ENCODE measurements around the gene TPGS1.
A peak's percentile ranks its signal among the peaks of the same experiment; 100 is the strongest.

The TPGS1 gene

GRCh38 chr19:531009-531752 is 23.9 kb downstream of the TPGS1 start:
- TF ChIP-seq CTCF (IDR thresholded peaks at IDR 0.05; ENCODE audit: low read length): no peak
- TF ChIP-seq EZH2 (IDR thresholded peaks at IDR 0.05; ENCODE audit: borderline replicate concordance, low read length): no peak

GRCh38 chr19:531753-532560 is 24.7 kb downstream of the TPGS1 start, which contains the start of gene CDC34:
TSS of gene CDC34 (plus strand) at chr19:531760. CDS start at chr19:531932, 172 bp downstream.
- Histone ChIP-seq H3K4me3 (ENCODE audit: low read depth, low read length, poor library complexity, severe bottlenecking) (peak within 1 kb of the TSS; percentile 95), H3F3A (ENCODE audit: insufficient read depth, low read length) (no peaks in the 10 kb centered on the region), H3K9ac (ENCODE audit: low read length) (peak within 1 kb of the TSS; percentile 87), H3K27ac (ENCODE audit: low read depth, low read length, poor library complexity, severe bottlenecking) (no peak within 1 kb of the TSS), H4K20me1 (ENCODE audit: insufficient read depth, low read length) (no peaks in the 10 kb centered on the region), H3K4me2 (ENCODE audit: low read length) (peak within 1 kb of the TSS; percentile 85), H3K36me3 (ENCODE audit: insufficient read depth, low read length) (peaks cover 9% of the 10 kb centered on the region), H3K27me3 (ENCODE audit: insufficient read depth, low read length) (no peaks in the 10 kb centered on the region), H3K9me3 (ENCODE audit: low read length) (no peaks in the 10 kb centered on the region), H3K9me2 (ENCODE audit: low read depth, low read length) (no peaks in the 10 kb centered on the region), H2AFZ (ENCODE audit: low read length) (no peak within 1 kb of the TSS), H3K79me2 (ENCODE audit: insufficient read depth, low read length) (no peaks in the 10 kb centered on the region), H3K4me1 (ENCODE audit: insufficient read depth, low read length, severe bottlenecking) (peaks cover 25% of the 10 kb centered on the region)
- TF ChIP-seq EZH2 (IDR thresholded peaks at IDR 0.05; ENCODE audit: borderline replicate concordance, low read length) (no peak), CTCF (IDR thresholded peaks at IDR 0.05; ENCODE audit: low read length) (no peak)

More at GRCh38 chr19:531009-531752, 23.9 kb downstream of the TPGS1 start:
- H3K27ac ChIP-seq (ENCODE audit: low read depth, low read length, poor library complexity, severe bottlenecking): no peak overlapping the region
- no peaks in the 10 kb centered on the region for H3K9me3 ChIP-seq (ENCODE audit: low read length)
- H3K4me2 ChIP-seq (ENCODE audit: low read length): peak overlapping the region; percentile 74
- no peaks in the 10 kb centered on the region for H3K27me3 ChIP-seq (ENCODE audit: insufficient read depth, low read length)
- no peaks in the 10 kb centered on the region for H3K79me2 ChIP-seq (ENCODE audit: insufficient read depth, low read length)
- H3K4me1 ChIP-seq (ENCODE audit: insufficient read depth, low read length, severe bottlenecking): peaks cover 25% of the 10 kb centered on the region
- peak overlapping the region; percentile 87 for H3K9ac ChIP-seq (ENCODE audit: low read length)
- no peaks in the 10 kb centered on the region for H3K9me2 ChIP-seq (ENCODE audit: low read depth, low read length)
- H3K4me3 ChIP-seq (ENCODE audit: low read depth, low read length, poor library complexity, severe bottlenecking): peak overlapping the region; percentile 90
- H4K20me1 ChIP-seq (ENCODE audit: insufficient read depth, low read length): no peaks in the 10 kb centered on the region
- H3K36me3 ChIP-seq (ENCODE audit: insufficient read depth, low read length): peaks cover 2% of the 10 kb centered on the region; the same call in 1 of the 2 replicates
- no peaks in the 10 kb centered on the region for H3F3A ChIP-seq (ENCODE audit: insufficient read depth, low read length)
- no peak overlapping the region for H2AFZ ChIP-seq (ENCODE audit: low read length)

- H3K27ac ChIP-seq (ENCODE audit: low read depth, low read length, poor library complexity, severe bottlenecking): no peak overlapping the region
- no peaks in the 10 kb centered on the region for H3K9me2 ChIP-seq (ENCODE audit: low read depth, low read length)
- H3K27me3 ChIP-seq (ENCODE audit: insufficient read depth, low read length): no peaks in the 10 kb centered on the region
- peaks cover 11% of the 10 kb centered on the region for H3K36me3 ChIP-seq (ENCODE audit: insufficient read depth, low read length)
- no peak overlapping the region for H2AFZ ChIP-seq (ENCODE audit: low read length)
- peak overlapping the region; percentile 71 for H3K9ac ChIP-seq (ENCODE audit: low read length)
- peak overlapping the region; percentile 95 for H3K4me3 ChIP-seq (ENCODE audit: low read depth, low read length, poor library complexity, severe bottlenecking)
- no peaks in the 10 kb centered on the region for H4K20me1 ChIP-seq (ENCODE audit: insufficient read depth, low read length)
- peaks cover 25% of the 10 kb centered on the region for H3K4me1 ChIP-seq (ENCODE audit: insufficient read depth, low read length, severe bottlenecking)
- peak; percentile 51 for TF ChIP-seq CTCF (IDR thresholded peaks at IDR 0.05; ENCODE audit: low read length)
- TF ChIP-seq EZH2 (IDR thresholded peaks at IDR 0.05; ENCODE audit: borderline replicate concordance, low read length): no peak
- H3F3A ChIP-seq (ENCODE audit: insufficient read depth, low read length): no peaks in the 10 kb centered on the region
- H3K79me2 ChIP-seq (ENCODE audit: insufficient read depth, low read length): no peaks in the 10 kb centered on the region
- no peaks in the 10 kb centered on the region for H3K9me3 ChIP-seq (ENCODE audit: low read length)
- peak overlapping the region; percentile 85 for H3K4me2 ChIP-seq (ENCODE audit: low read length)
Observed at GRCh38 chr19:532561-533363, 25.5 kb downstream of the TPGS1 start.

Data from OCI-LY1 (cell line).